ENCODE results near the gene INA. TPM values are rescaled to one million over a fixed set of nuclear protein-coding genes. Genes with fewer than 3 reads are reported as not detected.

Gene INA
- polyA plus RNA-seq (2011; rRNA removed): 8.5 and 9.4 TPM in 2 replicates
- 3.2 and 3.7 TPM in 2 replicates for polyA minus RNA-seq (2011; rRNA and poly(A)+ RNA removed)

GRCh38 chr10:103276896-103277712 lies at the start of gene INA:
INA (plus strand) TSS chr10:103277138; CDS start chr10:103277212, 74 bp downstream.
- CTCF ChIA-PET: interaction anchor here (1.0 kb wide), 2 partner anchors 9 to 359 kb away, joined by 3 to 4 read pairs; partner anchors contain the start of gene CNNM2
- Histone ChIP-seq H3K36me3 (ENCODE audit: control insufficient read depth, insufficient read depth, low read length) (no peaks in the 10 kb centered on the region), H3K27me3 (ENCODE audit: control insufficient read depth, insufficient read depth, low read length) (peaks cover 13% of the 10 kb centered on the region), H3K4me3 (ENCODE audit: low read depth, low read length) (peak within 1 kb of the TSS; percentile 38)
- TF ChIP-seq CTCF (IDR thresholded peaks at IDR 0.05; ENCODE audit: insufficient read depth, low read depth, low read length): no peak
- DNase-seq (ENCODE audit: low read depth): no peak
- POLR2A ChIA-PET: interaction anchor here (0.6 kb wide), 1 partner anchor 299 kb away, joined by 3 read pairs; no protein-coding TSS in a partner anchor

GRCh38 chr10:103227416-103227815 lies 49.5 kb upstream of the INA start:
- CTCF ChIA-PET: interaction anchor here (0.7 to 2.3 kb wide), 3 partner anchors 12 to 295 kb away, joined by 3 to 8 read pairs (median 3); no protein-coding TSS in a partner anchor
- no peak for TF ChIP-seq CTCF (IDR thresholded peaks at IDR 0.05; ENCODE audit: insufficient read depth, low read depth, low read length)
- DNase-seq (ENCODE audit: low read depth): no peak
- Histone ChIP-seq H3K36me3 (ENCODE audit: control insufficient read depth, insufficient read depth, low read length) (no peaks in the 10 kb centered on the region), H3K4me3 (ENCODE audit: low read depth, low read length) (no peak overlapping the region), H3K27me3 (ENCODE audit: control insufficient read depth, insufficient read depth, low read length) (no peaks in the 10 kb centered on the region)
- POLR2A ChIA-PET: no interaction called here

- Histone ChIP-seq H3K27me3 (ENCODE audit: control insufficient read depth, insufficient read depth, low read length) (no peaks in the 10 kb centered on the region), H3K36me3 (ENCODE audit: control insufficient read depth, insufficient read depth, low read length) (no peaks in the 10 kb centered on the region), H3K4me3 (ENCODE audit: low read depth, low read length) (no peak overlapping the region)
- peak; percentile 90 for DNase-seq (ENCODE audit: low read depth)
- CTCF ChIA-PET: interaction anchor here (0.6 to 2.6 kb wide), 7 partner anchors 8 to 527 kb away, joined by 3 to 7 read pairs (median 4); no protein-coding TSS in a partner anchor
- no peak for TF ChIP-seq CTCF (IDR thresholded peaks at IDR 0.05; ENCODE audit: insufficient read depth, low read depth, low read length)
- POLR2A ChIA-PET: interaction anchor here (0.7 kb wide), 2 partner anchors 42 to 70 kb away, joined by 9 to 12 read pairs; no protein-coding TSS in a partner anchor
Observed at GRCh38 chr10:103231047-103231551, 45.8 kb upstream of the INA start.

- no peak for TF ChIP-seq CTCF (IDR thresholded peaks at IDR 0.05; ENCODE audit: insufficient read depth, low read depth, low read length)
Observed at GRCh38 chr10:103232131-103232673, 44.7 kb upstream of the INA start.

More at GRCh38 chr10:103232131-103232673, 44.7 kb upstream of the INA start:
- no peak for DNase-seq (ENCODE audit: low read depth)
- no peak overlapping the region for H3K4me3 ChIP-seq (ENCODE audit: low read depth, low read length)
- H3K36me3 ChIP-seq (ENCODE audit: control insufficient read depth, insufficient read depth, low read length): no peaks in the 10 kb centered on the region
- ChIA-PET POLR2A (no interaction called here), CTCF (interaction anchor here (1.5 to 2.6 kb wide), 3 partner anchors 9 to 314 kb away, joined by 4 to 7 read pairs (median 7); partner anchors contain the start of gene CNNM2)
- H3K27me3 ChIP-seq (ENCODE audit: control insufficient read depth, insufficient read depth, low read length): no peaks in the 10 kb centered on the region
